SHP77 treated with DMSO at 0.1 percent for 48 hours (cell line): ENCODE measurements around the gene RSBN1L.
"Not testable (repeated sequence)": the region's sequence is repeated elsewhere in the genome, so short reads cannot be mapped to it uniquely, and the experiment has no call there.

Experiments used
- DNase-seq: peaks from one replicate; lab custom pipeline; 2025; lab: John Stamatoyannopoulos, UW

The RSBN1L gene

DNA sequence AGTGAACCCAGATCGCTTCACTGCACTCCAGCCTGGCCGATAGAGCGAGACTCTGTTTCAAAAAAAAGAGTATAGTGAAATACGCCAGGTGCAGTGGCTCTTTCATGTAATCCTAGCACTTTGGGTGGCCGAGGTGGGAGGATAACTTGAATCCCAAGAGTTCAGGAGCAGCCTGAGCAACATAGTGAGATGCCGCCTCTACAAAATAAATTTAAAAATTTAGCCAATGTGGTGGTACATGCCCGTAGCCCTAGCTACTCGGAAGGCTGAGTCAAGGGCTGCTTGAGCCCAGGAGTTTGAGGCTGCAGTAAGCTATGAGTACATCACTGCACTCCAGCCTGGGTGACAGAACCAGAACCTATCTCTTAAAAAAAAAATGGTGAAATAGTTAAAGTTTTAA lies 74.1 kb downstream of the RSBN1L start:
- no peak for DNase-seq

DNA sequence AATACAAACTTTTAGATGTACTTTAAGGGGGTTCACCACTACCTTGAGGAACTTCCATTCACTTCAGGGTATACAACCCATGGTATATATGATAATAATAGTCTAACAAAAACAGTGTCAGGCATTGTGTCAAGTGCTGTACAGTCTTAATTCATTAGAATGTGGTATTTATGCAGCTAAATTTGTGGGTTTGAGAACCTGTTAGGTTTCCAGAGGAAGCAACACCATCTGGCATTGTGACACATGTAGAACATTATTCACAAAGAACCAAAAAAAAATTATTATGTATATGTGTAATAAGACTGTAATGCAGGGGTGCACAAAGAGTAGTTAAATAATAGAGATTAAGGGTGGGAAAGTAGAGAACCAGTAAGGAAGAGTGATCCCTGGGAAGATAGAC lies 75.6 kb downstream of the RSBN1L start:
- DNase-seq: no peak

DNA sequence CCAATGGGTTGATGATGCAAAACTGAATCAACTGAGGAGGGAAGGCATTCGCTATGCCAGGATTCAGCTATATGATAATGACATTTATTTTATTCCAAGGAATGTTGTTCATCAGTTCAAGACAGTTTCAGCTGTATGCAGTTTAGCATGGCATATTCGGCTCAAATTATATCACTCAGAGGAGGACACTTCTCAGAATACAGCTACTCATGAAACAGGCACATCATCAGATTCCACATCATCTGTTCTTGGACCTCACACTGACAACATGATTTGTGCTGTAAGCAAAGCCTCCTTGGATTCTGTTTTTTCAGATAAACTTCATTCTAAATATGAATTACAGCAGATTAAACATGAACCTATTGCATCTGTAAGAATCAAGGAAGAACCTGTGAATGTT lies 82.3 kb downstream of the RSBN1L start:
- no peak for DNase-seq

DNA sequence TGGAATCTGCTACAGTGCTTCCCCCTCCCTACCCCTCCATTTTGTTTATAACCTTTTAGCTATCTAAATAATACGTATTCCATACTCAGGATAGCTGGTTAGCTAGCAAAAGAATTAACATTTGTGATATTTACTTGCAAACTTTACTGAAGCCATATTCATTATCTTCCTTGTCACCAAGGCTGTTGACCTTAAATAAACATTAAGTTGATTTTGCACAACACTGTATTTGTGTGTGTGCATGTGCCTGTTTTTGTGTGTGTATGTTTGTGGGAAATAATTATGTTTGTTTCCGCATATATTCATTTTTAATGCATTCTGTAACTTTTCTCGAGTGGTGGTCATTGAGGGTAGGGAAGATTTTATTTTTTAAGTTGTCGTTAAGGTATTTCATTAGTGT lies 86.1 kb downstream of the RSBN1L start:
- DNase-seq: no peak

DNA sequence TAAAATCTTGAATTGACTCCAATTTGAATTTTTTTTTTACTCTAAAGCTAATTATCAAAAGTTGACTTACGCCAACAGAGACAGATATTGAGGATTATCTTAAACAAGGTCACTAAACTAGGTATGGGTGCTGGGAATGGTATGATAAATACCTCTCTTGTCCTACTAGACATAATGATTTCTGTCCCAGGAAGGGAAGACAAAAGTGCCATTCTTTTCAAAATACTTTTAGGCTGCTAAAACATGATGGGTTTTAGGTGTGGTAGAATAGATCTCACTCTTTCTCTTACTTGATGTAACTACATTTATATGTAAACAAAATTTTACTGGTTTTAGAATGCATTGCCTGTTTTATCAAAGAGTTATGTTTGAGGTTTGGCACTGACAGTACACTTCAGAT lies 86.9 kb downstream of the RSBN1L start:
- no peak for DNase-seq

DNA sequence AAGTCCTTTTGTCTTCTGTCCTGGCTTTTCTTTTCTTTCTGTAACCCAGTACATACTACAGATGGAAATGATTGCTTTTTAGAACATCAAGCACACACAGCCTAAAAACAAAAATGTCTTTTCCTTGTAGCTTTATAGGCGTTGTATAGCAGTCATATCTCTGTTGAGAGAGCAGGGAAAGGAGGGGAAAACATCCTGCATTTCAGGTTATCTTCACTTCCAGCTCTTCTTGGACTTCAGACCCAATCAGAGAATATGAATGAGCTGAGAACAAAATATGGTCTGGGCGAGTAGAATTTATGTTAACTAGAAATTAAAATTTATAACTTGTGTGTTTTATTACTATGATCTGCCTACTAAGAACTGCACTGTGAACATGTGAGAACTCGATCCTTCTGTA lies 87.3 kb downstream of the RSBN1L start:
- DNase-seq: no peak

DNA sequence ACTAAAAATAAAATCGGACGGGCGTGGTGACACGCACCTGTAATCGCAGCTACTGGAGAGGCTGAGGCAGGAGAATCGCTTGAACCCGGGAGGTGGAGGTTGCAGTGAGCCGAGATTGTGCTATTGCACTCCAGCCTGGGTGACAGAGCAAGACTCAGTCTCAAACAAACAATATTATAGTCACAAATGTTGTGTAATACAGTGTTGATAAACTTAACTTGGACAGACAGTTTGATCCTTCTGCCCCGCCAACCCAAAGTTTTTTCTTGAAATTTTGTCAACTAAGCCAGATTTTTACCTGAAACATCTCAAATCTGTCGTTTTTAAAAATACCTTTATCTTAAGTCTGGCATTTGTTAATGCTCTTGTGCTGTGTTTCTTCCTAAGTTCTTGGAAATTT lies 88.2 kb downstream of the RSBN1L start:
- not testable (repeated sequence) for DNase-seq

DNA sequence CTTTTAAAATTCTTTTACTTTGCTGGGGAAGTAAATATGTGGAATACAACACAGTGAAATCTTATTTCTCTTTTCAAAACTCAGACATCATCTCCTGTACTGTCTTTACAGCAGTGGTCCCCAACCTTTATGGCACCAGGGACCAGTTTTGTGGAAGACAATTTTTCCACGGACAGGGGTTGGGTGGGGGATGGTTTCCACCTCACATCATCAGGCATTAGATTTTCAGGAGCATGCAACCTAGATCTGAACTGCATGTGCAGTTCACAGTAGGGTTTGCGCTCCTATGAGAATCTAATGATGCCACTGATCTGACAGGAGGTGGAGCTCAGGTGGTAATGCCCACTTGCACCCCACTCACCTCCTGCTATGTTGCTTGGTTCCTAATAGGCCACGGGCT lies 89.8 kb downstream of the RSBN1L start:
- DNase-seq: no peak

DNA sequence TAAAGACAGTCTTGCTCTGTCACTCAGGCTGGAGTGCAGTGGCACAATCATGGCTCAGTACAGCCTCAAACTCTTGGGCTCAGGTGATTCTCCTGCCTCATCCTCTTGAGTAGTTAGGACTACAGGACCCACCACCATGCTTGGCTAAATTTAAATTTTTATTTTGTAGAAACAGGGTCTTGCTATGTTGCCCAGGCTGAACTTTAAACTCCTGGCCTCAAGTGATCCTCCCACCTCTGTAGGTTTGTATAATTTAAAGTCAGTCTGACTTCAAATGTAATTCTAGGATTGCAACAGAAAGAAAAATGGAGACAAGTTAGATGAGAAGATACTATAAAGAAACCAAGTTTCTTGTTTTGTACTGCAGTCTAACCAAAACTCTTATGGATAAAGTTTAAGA lies 90.5 kb downstream of the RSBN1L start:
- no peak for DNase-seq

DNA sequence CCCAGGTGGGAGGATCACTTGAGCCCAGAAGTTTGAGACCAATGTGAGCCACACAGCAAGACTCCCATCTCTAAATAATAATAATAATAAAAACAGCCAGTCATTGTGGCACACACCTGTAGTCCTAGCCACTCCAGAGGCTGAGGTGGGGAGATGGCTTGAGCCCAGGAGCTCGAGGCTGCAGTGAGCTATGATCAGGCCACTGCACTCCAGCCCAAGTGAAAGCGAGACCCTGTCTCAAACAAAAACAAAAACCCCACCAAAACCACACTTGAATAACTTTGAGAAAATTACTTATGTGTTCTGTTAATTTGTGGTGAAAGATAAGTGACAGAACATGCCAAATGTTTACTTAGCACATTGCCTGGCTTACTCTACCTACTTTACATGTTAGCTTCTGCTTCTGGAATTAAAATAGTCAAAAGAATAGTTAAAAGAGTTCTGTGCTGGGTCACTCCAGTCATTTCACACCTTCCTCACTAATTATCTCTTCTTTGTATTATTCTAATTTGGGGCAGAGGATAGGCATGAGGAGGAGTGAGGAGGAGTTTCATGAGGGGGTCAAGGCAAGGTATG lies 92.2 kb downstream of the RSBN1L start:
- DNase-seq: no peak

DNA sequence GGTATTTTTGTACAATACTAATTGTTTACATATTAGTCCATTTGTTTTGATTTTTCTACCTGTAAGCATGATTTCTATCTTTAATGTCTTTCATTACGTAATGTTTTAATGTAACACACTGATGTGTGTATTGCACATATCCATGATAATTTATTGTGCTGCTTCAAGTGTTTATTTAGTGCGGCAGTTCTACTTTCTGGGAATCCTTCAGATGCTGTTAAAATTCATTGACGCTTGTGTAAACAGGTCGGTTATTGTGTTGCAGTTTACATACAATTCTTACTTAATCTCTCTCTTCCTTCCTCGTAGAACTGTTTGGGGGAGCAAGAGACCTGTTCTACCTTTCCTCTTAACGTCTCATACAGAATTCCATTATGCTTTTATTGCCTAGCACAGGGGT lies 95.1 kb downstream of the RSBN1L start:
- DNase-seq: peak; percentile 75

DNA sequence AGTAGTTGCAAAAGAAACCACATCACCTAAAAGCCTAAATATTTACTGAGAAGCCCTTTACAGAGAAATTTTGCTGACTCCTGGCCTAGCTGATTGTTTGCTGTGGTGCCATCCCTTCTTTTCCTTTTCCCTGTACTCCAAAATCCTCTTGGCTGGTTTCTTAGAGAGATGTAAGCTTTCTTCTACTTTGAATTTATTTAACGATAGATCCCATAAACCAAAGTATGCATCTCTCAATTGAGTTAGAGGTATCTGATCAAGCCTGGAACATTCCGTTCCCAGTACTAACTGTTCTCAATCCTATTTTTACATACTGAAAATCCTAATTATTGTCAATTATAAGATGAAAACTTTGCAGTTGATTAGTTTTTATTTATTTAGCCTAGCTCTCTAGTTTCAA lies 95.7 kb downstream of the RSBN1L start:
- DNase-seq: no peak

DNA sequence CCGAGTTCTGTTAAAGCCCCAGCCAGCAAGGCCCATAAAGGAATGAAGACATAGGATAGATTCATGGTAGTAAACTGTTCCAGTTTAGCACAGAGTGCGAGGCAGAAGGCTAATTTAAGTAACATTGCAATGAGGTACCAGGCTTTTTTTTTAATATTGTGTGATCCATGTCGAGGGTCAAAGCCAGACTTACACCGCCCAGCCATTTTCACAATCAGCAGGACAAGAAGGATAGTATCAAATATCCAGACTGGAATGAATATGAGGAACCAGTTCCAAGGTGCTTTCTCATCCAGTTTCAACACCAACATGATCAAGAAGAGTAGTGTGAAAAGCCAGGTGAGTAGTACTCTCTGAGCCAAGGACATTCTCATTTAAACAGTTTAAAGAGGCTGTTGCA lies 97.7 kb downstream of the RSBN1L start:
- no peak for DNase-seq

DNA sequence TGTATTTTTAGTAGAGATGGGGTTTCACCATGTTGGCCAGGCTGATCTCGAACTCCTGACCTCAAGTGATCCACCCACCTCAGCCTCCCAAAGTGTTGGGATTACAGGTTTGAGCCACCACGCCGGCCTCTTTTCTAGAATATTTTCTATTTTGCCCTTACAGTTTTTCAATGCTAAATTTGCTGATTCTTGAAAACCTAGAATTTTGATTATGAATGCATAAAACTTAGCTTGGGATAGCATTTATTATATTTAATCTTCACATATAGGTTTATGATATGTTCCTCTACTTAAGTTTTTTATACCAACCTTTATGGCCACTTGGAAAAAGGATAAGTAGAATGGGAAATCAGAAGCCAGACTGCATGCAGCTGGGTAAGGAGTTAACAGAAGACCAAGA lies 99.8 kb downstream of the RSBN1L start:
- DNase-seq: no peak

DNA sequence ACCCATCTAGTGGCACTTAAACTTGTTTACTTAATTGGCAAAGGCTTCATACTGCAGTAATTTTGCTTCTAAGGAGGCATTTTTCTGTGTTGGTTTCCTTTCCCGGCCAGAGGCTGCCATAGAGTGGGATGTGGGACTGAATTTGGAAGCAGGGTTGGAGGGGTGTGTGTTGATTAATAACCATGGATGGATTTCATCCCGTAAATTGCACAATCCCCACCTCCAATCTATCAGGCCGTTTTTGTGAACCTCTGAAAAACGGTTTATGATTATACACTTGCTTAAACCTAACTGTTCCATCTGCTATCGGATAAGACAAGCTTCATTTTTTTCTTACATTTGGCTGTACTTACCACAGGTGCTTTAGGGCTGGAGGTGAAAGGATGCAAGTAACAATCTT lies 100.7 kb downstream of the RSBN1L start:
- no peak for DNase-seq

DNA sequence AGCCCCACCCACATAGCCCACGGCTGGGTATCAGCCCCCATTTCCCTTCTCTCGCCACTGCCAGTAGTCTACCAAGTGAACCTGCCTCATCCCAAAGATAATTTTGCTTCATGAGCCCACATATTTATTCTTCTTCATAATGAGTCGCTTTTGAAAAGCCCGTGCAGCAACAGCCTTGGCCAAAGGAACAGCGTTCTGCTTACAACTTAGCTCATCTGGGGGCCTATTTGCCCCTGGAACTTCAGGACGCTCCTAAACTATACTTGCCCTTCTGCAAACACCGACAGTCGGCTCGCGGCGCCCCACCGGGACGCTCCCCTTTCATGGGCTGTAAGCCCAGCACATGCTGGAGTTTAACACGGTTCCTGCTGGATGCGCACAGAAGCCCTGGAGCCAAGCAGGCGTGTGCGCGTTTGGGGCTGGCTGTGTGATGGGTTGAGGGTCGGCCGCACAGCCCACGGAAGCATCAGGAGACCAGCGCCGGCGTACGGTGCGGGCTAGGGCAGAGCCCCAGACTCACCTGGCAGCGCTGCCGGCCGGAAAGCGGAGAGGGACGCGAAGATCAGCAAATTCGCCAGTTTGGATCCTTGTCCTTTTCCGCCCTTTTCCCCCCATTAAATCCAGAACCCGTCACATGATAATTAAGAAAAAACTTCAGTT lies 101.6 kb downstream of the RSBN1L start:
- no peak for DNase-seq

DNA sequence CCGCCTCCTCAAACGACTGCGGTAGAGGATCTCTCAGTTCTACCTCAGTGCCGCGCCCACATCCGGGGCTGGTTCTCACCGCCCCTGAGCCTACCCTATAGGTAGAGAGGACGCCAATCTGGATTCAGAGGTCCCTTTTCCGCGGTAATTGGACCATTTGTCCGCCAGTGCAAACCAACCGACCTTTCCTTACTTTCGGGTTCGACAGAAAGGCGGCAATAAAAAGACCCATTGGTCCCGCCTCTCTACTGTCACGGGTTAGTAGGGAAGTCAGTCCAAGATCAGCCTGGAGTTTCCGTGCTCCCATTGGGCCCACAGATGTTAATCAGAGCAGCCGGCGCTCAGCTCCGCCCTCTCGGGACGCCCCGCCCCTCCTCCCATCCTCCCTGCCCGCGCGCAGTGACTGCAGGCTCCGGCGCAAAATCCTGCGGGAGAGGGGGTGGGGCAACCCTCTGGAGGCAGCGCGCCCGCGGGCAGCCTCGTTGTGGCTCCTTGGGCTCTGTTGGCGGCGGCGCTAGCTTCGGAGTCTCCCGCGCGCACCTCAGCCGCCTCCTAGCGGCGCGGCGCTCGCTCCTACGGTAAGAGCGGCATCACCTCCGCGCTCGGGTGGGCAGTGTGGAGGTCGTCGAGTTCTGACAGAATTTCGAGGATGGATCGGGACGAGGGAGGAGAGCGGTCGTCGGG lies 102.3 kb downstream of the RSBN1L start, which contains the start of the genes PHTF2 and TMEM60:
Gene PHTF2, plus strand, starts transcription at position 380 of the 684 bp plus-strand sequence.
Gene TMEM60, minus strand, starts transcription at position 41 of the 684 bp plus-strand sequence. CDS start 4,061 bp downstream, outside the sequence.
- DNase-seq: peak; percentile 98

DNA sequence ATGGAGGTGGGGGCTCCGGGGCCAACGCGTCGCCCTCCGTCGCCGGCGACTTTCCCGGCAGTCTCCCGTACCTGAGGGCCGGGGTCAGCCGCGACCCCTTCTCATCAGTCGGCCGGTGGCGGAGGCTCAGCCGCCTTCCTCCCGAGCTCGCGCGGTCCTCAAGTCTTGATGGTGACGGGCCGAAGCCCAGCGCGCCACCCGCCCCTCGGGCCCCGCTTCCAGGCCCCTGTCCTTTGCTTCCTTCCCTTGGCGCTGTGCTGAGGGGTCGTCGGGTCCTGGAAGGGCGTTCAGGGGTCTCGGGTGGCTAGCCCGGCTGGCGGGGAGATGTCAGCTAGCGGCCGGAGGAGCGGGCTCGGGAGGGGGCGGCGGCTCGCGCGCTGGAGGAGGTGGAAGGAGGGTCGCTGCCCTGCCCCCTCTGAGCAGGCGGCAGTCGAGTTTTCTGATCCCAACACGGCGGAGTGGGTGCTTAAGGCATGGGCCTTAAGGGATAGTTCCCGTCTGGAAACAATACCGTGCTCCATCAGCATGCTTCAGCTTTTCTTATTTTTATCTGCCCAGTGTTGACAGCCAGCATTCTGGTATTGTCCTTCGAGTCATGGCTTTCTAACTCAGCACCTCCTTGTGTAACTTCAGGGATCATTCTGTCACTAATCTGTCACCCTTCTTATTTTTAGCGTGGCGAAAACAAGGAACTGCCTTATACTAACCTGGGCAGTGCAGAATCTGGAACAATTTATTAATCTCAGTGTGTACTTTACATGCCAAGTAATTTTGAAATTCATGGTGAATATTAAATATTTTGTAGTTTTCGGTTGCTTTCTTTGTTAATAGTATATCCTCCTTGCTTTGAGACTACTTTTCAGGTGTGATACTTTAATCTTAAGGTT lies 103.1 kb downstream of the RSBN1L start:
- DNase-seq: no peak

DNA sequence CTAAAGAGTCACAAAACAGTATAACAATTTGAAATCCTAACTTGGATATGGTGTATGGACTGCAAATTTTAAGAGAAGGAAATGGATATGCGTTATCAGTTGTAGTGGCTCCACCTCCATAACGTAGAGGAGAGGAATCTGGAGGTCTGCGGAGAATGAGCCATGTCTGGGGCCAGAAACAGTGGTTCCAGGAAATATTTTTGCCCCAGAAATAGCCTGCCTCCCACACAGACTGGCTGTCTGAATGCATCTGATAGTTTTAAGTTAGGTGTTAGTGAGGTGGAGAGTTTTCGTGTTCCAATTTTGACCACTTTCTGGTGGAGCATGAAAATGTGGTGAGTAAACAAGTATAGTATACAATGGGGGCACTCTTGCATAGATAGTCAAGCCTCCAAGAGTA lies 103.9 kb downstream of the RSBN1L start:
- DNase-seq: no peak

DNA sequence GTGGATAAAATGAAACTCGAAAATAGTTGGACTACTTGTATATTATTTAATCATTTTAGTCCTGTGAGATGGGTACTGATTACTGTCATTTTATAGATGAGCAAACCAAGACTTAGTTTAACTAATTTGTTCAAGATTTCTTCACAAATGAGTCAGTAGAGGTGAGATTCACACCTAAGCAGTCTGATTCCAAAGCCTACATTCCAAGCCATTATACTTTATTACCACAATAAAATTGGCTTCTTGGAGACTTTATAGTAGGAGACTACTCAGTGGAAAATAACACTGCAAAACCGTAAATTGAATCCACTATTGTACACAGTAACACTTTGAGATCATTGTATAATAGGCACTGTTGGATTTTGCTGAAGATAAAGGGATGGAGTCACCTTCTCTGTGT lies 104.5 kb downstream of the RSBN1L start:
- no peak for DNase-seq

DNA sequence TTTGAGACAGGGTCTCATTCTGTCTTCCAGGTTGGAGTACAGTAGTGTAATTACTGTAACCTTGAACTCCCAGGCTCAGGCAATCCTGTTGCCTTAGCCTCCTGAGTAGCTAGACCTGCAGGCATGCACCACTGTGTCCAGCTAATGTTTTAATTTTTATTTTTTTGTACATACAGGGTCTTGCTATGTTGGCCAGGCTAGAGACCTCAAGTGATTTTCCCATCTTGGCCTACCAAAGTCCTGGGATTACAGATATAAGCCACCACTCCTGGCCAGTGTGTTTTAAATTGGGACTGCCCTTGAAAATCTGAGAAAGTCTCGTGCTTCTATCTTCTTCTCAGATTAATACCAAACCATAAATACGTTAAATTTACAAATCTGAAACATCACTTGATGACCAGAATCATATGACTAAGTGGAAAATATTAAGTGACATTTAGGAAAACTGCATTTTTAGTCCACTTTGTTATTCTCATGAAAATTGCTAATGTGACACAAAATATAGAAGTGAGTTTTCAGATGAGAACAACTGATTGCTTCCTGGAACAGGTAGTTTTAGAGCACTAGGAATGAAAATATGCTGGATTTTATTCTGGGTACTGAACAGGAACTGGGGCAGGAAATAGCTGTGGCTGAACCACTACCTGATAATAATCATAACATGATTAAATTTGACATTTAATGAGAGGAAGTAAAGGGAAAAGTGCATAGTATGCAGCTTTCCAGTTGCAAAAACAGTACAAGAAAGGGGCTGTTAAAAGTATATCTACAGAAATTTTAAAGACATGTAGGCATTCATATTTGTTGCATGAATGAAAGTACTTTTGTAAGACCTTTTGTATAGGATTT lies 106.5 kb downstream of the RSBN1L start:
- DNase-seq: no peak

DNA sequence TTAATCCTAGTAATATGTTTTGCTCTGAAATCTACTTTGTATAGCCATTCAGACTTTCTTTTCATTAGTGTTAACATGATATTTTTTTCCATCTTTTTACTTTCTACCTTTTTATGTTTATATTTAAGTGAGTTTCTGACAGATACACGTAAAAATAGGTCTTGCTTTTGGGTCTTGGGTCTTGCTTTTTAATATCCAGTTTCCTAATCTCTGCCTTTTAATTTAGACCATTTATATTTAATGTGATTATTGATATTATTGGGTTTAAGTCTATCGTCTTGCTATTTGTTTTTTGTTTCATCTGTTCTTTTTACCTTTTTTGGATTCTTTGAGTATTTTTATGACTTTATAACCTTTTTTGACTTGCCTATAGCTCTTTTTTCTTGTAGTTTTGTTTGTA lies 110.2 kb downstream of the RSBN1L start:
- DNase-seq: no peak
